VCaP (cell line): ENCODE data around the gene SERPING1.

ENCODE experiments used
- H3K27ac ChIP-seq: fragments of 450-650 bp; 2 replicates; pipeline ENCODE4 v1.5.1; 2017
- CTCF ChIP-seq: fragments of 450-650 bp; conservative IDR thresholded peaks from 2 replicates; pipeline ENCODE4 v1.5.1; 2017; ENCODE audit warnings: mild to moderate bottlenecking, moderate library complexity

Gene SERPING1

GRCh38 chr11:57597916-57598830 lies 688 bp downstream of the SERPING1 start:
- TF ChIP-seq CTCF, result no peak
- no peak overlapping the region for H3K27ac ChIP-seq

GRCh38 chr11:57598831-57599155 lies 1.3 kb downstream of the SERPING1 start:
- no peak overlapping the region for H3K27ac ChIP-seq

GRCh38 chr11:57599381-57599780 lies 1.9 kb downstream of the SERPING1 start:
- H3K27ac ChIP-seq, result no peak overlapping the region
- TF ChIP-seq CTCF, result no peak

More at GRCh38 chr11:57598831-57599155, 1.3 kb downstream of the SERPING1 start:
- no peak for TF ChIP-seq CTCF

GRCh38 chr11:57601297-57601696 lies 3.8 kb downstream of the SERPING1 start:
- H3K27ac ChIP-seq, result no peak overlapping the region
- TF ChIP-seq CTCF, result no peak

- TF ChIP-seq CTCF, result no peak
- no peak overlapping the region for H3K27ac ChIP-seq
These were observed 7.0 kb downstream of the SERPING1 start for GRCh38 chr11:57604296-57605027.

- H3K27ac ChIP-seq, result no peak overlapping the region
- TF ChIP-seq CTCF, result no peak
These were observed 7.5 kb downstream of the SERPING1 start for GRCh38 chr11:57605028-57605420.

GRCh38 chr11:57610170-57610569 lies 12.7 kb downstream of the SERPING1 start:
- no peak for TF ChIP-seq CTCF
- no peak overlapping the region for H3K27ac ChIP-seq
